ENCODE measurements around the gene ANP32A.

Gene ANP32A

DNA sequence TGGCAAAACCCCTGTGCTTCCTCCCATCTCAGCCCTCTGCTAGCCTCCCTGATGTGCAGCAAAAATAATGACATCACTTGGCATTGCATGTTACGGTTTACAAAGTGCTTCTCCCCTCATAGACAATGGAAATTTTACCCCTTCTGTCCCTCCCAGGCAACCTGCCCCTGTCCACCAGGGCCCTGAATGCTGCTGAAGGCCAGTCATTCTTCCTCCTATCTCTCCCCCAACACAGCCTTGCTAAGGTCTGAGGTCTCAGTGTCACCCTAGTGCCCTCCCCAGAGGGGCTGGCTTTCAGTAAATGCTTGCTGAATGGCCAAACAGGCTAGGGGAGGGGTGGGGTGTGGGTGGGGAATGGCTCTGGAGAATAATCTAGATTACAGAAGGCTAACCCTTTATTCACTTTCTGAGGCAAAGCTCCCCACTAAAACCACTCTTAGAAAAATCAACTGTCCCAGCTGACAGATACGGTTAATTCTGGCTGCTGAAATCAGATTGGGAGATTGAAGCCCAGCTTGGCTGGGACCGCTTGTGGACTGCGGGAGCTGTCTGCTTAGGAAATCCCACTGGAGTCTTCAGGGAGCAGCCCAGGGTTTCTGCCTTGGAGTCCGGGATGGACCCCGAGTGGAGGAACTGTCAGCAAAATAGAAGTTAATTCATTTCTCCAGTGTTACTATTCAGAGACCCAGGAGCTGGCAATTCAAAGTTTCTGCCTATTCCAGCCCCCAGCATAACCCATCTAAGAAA lies 22.9 kb downstream of the ANP32A start:
- DNase-seq, result no peak

DNA sequence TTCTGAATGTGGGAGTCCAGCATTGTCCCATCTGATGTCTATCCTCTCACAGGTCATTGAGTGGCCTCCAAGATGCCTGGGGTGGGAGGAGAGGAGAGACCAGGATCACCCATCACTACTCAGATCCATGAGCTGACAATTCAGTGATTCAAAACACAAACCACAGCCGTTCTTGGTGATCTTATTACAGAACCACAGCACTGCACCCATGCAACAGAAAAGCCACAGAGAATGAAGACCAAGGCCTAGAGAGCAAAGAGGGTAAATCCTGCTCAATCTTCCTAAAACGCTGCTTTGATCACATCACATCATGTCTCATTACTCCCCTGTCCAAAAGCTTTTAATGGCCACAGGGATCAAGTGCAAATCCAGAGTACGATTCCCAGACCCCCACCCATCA lies 23.5 kb downstream of the ANP32A start:
- DNase-seq, result peak; percentile 29

DNA sequence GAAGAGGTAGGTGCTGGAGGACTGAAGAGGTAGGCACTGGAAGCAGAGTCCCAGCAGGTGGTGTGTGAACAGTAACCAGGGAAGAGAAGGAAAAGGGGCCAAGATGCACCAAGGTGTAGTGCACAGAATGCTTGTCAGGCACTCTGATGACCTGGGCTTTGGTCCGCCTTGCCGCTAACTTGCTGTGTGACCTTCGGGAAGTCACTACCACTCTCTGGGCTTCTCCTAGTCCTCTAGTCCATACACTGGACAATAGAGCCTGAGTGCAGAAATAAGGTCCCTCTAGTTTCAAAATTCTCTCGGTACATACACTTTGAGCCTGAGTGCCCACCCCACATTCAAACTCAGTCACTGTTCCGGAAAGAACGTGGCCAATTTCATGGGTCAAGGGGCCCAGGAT lies 24.1 kb downstream of the ANP32A start:
- DNase-seq, result no peak

DNA sequence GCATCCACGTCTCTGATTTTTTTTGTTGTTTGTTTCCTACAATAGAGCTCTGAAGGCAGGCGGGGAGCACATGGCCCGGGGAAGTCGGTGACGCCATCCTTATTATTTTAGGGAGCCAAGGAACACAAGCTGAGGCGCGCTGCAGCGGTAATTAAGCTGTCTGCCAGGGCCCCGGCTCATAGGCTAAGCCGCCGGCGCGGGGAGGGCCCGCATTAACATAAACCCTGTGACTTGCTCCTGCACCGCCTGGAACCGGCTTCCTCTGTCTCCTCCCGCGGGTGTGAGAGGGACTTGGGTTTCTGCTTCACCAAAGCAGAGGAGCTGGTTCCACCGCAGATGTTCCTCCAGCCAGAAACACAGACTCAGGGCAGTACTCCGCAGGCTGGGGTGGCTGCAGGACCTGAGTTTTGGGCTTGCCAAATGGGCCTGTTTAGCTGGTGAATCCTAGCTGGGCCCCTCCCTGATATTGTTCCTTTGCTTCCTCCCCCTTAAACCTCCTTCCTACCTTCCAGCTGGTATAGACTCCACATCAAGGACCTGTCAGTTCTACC lies 25.3 kb downstream of the ANP32A start:
- peak; percentile 78 for DNase-seq

DNA sequence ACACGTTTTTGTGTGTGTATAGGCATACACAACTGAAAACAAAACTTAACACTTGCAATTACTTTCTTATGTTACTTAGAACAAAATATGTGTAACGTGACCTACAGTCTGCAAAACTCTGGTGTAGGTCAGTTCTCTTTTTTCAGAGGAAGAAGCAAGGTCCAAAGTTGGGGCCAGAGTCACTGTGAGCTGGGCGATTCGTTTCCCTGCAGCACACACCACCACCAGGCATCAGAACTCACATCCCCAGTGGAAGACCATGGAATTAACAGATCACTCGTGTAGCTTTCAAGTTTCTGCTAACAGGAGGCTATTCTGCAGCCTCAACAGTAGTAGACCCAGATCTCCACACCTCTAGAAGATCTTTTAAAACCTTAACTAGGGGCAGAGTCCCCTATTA lies 25.8 kb downstream of the ANP32A start:
- no peak for DNase-seq

DNA sequence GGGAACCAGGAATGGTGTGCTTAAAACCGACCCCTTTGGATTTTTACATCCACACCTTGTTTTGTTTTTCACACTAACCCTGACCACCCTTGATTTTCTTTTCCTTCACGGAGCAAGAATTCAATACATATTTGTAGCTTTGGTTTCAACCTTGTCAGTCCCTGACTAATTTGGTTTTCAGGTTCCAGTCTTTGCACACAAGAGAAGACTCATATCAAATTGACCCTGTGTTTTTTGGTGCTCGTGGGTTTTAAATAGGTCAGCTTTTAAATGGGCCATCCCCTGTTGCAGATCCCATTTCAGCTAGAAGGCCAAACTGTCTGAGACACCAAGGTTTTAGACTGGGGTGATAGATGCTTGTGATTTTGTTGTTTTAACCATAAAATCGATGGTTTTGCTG lies 26.4 kb downstream of the ANP32A start:
- no peak for DNase-seq

DNA sequence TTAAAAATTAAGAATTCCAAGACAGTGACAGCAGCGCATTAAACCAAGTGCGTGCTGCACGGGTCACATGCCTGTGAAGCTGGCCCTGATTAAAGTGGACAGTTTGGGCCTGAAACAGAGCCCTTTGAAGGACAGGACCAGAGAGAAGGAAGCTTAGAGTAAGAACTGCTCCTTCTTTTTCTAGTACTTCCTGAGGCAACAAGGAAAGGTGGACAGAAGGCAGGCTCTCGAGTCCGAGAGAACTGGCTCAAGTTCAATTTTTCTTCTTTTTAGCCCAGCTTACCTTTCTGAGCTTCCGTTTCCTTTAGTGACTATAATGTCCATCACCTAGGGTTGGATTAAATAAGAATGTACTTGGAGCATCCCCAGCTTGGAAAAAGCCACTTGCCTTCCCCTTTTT lies 26.9 kb downstream of the ANP32A start:
- no peak for DNase-seq

DNA sequence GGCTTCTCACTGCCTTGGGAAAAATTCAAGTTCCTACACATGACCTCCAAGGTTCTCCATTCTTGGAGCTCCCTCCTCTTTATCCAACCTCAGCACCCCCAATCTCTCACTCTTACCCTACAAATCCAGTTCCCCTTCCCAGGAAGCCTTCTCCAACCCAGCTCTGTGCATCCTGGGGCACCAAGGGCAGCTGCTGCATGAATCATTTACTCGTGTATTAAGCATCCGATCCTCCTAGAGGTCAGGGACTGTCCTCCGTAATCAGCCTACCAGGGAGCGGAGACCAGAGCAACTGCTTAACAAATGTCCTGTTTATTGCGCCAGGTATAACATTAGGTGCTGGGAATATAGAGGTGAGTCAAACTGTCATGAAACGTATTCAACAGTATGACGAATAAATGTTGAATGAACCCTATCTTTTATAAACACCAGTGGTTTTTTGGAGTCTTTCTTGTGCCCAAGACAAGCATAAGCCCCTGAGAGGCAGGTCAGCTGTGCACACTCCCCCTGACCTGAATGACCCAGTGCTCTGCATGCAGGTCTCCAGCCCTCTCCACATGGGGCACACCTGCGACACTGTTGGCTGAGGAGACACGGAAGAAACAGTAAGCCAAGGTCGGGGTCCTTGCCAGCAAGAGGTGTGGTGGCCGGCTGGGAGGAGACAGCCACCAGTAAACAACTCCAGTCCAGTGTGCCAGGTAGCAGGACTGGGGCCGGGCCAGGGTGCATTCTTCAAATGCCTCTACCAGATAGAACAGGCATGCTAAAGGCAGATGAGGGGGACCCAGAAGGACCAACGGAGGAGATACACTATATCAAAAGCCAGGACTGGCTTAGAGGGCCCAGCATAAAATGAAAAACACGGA lies 27.6 kb downstream of the ANP32A start:
- no peak for DNase-seq

DNA sequence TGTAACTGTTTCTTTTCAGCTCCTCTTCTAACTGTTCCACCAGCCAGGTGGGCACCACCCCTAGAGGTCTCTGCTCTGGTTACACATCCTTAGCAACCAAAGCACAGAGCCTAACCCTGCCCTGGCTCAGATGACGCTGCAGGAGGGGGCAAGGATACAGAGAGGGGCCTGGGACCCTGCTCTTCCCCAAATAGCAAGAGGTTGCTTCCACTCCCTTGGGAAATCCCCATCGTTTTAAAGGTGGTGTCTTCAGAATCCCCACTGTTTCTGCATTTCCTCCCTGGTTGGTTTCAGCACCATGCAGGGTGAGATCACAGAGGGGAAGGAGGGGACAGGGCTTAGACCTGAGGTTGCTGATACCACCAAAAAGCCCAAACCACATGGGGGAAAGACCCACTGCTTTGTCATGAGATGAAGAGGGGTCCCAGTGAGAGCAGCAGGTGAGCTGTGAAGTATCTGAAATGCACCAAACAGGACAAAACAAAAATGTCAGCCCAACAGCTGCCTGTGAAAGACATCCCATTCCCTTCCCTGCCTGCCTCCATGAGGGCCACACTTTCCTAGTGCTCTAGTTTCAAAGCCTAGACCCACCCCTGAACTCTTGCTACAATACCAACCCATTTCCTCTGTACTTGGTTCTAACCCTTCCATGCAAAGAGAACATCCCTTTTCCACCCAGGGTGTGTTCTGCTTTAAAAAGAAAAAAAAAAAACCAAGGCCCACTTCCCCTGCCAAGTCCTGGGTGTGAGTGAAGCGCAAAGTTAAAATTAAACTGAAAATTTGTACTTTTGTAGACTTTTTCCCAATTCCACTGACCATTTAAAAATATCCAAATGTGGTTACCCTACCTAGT lies 29.0 kb downstream of the ANP32A start:
- no peak for DNase-seq

DNA sequence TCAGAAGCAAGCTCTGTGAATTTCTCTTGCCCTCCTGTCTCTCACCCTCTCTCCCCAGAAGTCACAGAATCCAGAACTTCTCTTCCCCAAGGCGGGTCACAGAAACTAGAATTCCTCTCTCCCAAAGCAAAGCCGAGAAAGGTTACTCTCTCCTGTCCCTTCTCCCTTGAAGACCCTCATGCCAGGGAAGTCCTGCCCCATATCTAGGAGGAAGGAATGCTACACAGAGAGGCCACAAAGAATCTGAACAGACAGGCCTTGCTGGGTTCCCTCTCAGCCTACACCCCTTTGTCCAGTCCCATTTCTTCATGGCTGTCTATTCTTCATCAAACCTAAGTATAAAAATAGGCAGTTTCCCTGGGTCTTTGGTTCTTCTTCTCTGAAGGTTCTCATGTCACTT lies 29.8 kb downstream of the ANP32A start:
- no peak for DNase-seq

DNA sequence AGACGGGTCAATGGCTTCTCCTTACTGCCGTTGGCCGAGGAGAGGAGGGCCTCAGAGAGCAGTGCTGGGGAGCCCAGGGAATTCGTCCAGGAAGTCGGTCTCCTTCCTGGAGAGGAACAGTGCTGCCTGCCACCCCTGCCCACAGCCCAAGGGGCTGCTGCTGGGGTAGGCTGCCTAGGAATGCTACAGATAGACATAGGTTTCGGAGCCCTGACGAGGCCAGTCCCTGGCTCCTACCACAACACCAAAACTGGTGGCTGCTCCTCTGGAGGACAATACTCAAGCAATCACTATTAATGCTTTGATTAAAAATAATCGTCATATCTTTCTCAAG lies 30.5 kb downstream of the ANP32A start:
- no peak for DNase-seq

DNA sequence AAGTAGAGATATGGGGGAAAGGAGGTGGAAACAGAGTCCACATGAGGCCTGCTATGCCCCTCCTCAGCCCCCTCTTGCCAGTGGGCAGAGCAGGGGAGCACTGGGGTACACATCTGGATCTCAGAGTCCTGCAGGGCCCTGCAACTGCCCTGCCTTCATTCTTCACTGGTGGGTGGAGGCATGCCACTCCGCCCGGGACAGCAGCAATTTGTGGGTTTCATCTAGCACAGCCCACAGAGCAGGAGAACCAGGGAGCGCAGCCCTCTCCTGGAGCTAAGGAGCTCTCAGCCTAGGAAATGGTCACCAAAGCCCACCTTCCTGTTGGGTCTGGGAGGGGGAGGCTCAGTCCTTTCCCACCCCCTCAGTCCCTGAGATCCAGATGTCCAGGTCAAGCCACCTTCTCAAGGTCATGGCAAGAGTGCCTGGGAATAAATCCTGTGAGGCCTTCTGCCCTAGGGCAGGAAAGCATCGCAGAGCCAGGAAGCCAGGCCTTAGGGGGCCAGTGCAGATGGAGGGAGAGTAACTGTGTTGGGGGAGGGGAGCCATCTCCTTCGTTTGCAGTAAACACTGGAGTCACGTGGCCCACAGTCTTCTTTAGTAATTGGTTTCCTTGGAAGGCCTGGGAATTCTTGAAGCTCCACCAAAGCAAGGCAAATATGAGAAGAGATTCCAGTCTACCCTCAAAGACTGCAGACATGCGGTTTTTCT lies 31.0 kb downstream of the ANP32A start:
- DNase-seq, result peak; percentile 96

DNA sequence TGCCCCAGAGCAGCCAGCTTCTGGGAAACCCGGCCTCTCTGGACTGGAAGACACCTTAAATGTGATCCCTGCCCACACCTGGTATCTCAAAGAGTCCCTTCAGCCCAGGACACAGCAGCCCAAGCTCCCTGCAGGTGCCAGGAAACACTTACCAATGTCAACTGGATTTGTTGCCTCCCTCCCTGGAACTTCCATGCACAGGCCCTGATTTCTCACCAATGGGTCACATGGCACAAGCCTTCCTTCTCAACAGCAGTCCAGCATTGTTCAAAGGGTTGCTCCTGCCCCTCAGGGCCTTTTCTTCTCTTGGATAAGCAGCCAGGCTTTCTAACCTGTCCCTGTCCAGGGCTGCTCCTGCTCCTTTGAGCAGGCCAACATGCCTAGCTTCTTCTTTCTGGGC lies 31.6 kb downstream of the ANP32A start:
- DNase-seq, result no peak

DNA sequence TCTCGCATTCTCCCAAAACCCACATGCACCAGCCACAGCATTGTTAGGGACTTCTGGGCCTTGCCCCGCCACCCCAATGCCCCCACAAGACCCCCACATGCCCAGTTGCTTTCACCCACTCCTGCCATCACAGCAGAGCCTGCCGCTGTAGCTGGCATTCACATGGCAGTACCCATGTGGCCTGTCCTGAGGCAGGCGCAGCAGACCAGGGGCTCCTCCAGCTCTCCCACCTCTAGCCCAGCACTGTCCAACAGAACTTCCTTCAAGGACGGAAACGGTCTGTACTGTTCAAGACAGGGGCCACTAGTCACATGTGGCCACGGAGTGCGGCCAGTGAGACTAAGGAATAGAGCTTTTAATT lies 32.5 kb downstream of the ANP32A start:
- DNase-seq, result no peak

DNA sequence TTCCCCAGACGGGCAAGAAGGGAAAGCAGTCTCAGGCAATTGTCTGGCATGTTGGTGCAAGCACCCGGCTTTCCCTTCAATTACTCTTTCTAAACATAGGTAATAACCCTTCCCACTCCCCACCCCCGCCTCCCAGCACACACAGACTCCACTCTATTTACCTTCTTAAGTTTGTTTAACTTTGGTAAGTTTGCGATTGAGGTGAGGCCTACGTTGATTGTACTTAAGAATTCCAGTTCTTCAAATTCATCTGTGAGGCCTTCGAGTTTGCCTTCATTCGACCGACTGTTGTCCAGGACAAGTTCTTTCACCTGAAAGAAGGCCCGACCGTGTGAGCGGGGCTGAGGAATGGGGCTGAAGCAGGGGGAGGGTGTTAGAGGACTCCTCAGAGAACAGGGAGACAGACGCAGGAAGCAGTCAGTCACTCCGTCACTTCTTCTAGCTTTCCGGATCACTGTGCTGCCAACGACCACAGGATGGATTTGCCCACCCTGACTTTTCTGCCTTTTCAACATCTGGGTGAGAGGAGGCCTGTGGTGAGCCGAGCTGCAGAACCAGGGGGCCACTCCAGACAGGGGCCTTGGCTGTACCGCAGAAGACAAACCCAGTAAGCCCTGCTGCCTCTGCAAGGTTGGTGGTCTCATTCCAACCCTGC lies 33.0 kb downstream of the ANP32A start:
- no peak for DNase-seq

DNA sequence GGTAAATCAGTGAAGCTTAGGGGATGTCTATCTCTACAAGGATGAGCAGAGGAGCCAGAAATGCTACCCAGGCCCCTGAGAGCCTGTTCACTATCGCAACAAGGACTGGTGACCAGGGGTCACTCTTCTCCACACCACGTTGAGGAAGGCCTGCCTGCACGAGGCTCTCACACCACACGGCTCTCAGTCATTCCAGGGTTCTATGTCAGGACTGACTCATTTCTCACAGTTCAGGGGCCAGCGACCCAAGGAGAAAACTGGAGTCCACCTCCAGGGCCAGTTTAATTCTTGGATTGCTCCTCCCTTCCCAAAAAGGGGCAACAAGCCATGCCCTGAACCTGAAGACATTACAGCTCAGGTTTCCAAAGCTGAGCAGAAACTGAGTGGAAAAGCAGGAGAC lies 33.9 kb downstream of the ANP32A start:
- DNase-seq, result no peak

DNA sequence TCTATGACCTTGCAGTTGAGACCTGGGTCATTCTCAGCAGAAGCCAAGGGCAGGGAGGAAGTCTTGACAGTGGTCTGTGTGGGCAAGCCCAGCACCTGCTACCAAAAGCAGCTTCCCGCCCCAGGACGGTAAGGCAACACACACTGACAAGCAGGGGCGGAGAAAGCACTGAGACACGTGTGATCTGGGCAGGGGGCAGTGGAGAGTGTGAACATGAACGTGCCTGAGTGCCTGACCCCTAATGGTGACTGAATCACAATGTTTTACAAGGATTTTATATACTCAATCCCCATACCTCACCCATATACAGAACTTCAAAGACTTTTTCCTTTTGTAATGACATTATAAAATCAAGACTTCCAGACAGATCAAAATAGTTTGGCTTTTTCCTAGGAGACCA lies 35.2 kb downstream of the ANP32A start:
- no peak for DNase-seq

DNA sequence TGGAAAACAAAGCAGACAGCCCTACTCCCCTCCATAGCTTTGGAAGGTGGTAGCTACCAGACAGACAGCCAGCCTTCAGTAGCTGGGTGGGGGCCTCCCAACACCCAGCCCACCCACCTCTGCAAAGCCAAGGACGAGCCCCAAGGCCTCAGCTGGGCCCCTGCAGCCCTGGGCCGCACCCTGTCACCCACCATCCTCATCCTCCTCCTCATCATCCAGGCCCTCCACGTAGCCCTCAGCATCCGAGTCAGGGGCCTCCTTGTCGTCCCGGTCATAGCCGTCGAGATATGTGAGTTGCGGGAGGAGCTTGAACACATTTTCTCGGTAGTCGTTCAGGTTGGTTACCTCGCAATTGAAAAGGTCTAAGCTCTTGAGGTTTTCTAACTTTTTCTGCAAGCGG lies 36.5 kb downstream of the ANP32A start:
- DNase-seq, result no peak

DNA sequence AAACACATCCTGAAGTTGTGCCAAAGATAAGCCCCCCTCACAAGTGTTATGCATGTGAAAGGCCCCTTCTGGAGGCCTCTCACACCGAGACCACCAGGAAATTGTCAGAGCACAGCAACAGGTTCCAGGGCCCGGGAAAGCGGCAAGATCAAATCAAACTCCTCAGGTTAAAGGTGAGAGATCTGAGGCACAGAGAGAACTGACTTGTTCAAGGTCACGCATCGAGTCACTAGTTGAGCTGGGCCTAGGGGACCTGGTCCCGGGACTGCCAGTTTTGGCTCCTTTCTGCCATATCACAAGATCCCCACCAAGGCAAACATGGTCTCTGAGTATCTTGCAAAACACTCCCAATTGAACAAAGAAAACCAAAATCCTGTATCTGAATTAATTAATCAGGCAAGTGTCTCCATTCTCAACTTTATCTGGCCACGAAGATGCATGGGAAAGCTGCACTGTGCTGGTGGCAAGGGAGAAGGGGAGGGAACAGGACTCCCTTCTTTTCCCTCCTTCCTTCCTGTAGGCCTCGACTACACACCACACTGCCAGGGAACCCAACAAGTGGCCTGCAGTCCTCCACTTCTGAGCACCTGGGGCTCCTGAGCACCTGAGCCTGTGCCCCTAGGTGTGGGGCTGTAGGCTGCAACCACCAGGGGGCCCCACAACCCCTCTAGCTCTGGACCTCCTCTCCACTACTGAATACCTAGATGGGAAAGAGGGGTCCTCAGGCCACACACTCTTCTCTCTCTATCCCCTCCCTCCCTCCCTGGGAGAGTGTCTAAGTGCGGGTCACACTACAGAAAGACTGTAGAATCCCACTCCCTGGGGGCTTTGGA lies 37.3 kb downstream of the ANP32A start:
- DNase-seq, result no peak

DNA sequence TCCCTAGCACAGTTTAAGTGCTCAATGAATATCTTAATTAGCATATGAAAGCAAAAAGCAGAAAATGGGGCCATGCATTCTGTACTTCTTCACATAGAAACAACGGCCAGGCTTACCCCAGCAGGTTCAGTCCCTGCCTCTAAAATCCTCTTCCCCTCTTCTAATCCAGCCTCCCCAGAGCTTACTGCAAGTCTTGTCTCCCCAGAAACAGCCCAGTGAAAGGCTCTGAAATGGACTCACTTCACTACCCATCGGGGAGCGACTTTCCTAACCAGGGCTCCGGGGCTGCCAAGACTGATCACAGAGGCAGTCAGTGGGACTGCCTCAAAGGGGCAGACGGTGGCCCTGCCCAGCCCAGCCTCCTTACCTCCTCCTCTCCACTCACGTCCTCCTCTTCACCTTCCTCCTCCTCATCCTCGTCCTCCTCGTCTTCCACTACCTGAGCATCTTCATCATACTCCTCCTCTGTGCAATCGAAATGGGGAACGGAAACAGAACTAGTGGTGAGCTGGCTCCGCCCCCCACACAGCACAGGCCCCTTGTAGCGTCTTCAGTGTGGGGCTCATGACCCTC lies 38.0 kb downstream of the ANP32A start:
- DNase-seq, result no peak

Data from fibroblast of skin of scalp (primary cell).